HG02642 (cell line): ENCODE measurements around the gene NAA80.

Experiments
- ATAC-seq: cut with Tn5 transposase; IDR thresholded peaks from one replicate; pipeline ENCODE4 v1.9.1; 2021; ENCODE audit warnings: mild to moderate bottlenecking; ENCODE audit not compliant: unreplicated experiment, poor library complexity

The NAA80 gene

GRCh38 chr3:50298836-50299637 lies at the start of gene NAA80, which contains the start of gene HYAL3:
NAA80 (minus strand) TSS chr3:50299405; CDS start chr3:50297463, 1,942 bp downstream.
HYAL3 (minus strand) TSS chr3:50299405; CDS start chr3:50295602, 3,803 bp downstream.
- peak; percentile 80 for ATAC-seq

GRCh38 chr3:50347187-50347813 lies 48.1 kb upstream of the NAA80 start:
- no peak for ATAC-seq

GRCh38 chr3:50345586-50346234 lies 46.5 kb upstream of the NAA80 start, which contains the start of gene ZMYND10:
ZMYND10 (minus strand) TSS chr3:50345732; CDS start chr3:50345579, 153 bp downstream.
- no peak for ATAC-seq

GRCh38 chr3:50345008-50345407 lies 45.8 kb upstream of the NAA80 start:
- ATAC-seq = no peak

GRCh38 chr3:50342813-50343633 lies 43.8 kb upstream of the NAA80 start:
- ATAC-seq = no peak

GRCh38 chr3:50341996-50342650 lies 42.9 kb upstream of the NAA80 start:
- no peak for ATAC-seq

GRCh38 chr3:50341537-50341936 lies 42.3 kb upstream of the NAA80 start:
- ATAC-seq = no peak

GRCh38 chr3:50340448-50341329 lies 41.5 kb upstream of the NAA80 start, which contains the start of gene RASSF1:
RASSF1 (minus strand) TSS chr3:50340836; CDS start chr3:50340805, 31 bp downstream.
- ATAC-seq = no peak

- no peak for ATAC-seq
These were observed 40.9 kb upstream of the NAA80 start for GRCh38 chr3:50340147-50340447.

GRCh38 chr3:50339485-50340146 lies 40.4 kb upstream of the NAA80 start:
- ATAC-seq = no peak

GRCh38 chr3:50338965-50339364 lies 39.8 kb upstream of the NAA80 start:
- ATAC-seq = no peak

- peak; percentile 84 for ATAC-seq
These were observed 38.1 kb upstream of the NAA80 start for GRCh38 chr3:50337175-50337861.

- ATAC-seq = peak; percentile 38
These were observed 37.4 kb upstream of the NAA80 start for GRCh38 chr3:50336452-50337174.

GRCh38 chr3:50334339-50335075 lies 35.3 kb upstream of the NAA80 start:
- no peak for ATAC-seq

GRCh38 chr3:50333744-50334328 lies 34.6 kb upstream of the NAA80 start:
- ATAC-seq = no peak

- ATAC-seq = no peak
These were observed 32.2 kb upstream of the NAA80 start for GRCh38 chr3:50331364-50331907.
